COLO829 (cell line): ENCODE measurements around the gene SLC46A1.

ENCODE experiments used
- DNase-seq: peaks from one replicate; pipeline ENCODE4 v3.0.0; 2012; ENCODE audit warnings: low spot score

SLC46A1 gene

DNA sequence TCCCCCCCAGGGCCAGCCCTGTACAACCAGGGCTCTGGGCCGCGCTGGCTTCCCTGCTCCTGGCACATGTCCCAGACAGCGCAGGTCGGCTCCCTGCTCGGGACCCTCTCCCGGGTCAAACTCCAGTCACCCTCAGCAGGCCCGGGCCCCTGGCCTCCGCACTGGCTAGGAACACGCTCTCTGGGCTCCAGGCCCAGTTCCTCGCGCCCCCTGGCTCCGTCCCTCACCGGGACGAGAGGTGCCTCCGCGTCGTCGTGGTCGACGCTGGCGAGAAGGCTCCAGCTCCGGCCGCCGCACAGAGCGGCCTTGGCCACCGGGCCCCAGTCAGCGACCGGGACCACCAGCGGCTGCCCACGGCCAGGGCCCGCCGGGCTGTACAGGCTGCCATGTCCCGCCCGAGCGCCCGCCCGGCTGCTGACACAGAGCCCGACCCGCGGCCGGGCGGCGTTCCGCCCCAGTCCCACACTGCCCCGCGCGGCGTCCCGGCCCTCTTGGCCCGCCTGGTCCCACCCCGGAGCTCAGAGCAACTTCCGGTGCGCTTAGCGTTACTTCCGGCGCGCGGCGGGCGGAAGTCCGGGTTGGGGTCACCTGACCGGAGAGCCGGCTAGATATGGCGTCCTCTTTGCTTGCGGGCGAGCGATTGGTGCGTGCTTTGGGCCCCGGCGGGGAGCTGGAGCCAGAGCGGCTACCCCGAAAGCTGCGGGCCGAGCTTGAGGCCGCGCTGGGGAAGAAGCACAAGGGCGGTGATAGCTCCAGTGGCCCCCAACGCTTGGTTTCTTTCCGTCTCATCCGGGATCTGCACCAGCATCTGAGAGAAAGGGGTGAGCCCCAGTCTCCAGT, 48.7 kb downstream of the SLC46A1 start, which contains the start of gene POLDIP2:
TSS of gene POLDIP2 (minus strand) at position 467 of the 840 bp plus-strand sequence. CDS start at position 388, 79 bp downstream.
- peak; percentile 85 for DNase-seq

DNA sequence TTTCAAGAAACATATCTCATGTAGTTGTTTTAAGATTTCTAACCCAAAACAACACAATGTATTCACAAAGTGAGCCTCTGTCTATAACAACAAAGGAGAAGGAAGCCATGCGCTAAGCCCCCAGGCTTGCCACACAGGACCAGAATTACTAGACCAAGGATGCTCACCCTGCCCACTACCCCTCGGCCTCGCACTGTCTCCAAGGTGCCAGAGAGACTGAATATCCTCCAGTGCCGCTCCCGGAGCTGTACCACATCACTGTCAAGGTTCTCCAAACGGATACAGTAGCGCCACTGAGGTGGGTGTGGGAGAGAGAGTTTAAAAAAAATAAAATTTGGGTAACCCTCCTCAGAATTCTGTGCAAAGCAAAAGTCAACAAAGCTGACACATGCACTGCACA, 55.7 kb downstream of the SLC46A1 start:
- no peak for DNase-seq

DNA sequence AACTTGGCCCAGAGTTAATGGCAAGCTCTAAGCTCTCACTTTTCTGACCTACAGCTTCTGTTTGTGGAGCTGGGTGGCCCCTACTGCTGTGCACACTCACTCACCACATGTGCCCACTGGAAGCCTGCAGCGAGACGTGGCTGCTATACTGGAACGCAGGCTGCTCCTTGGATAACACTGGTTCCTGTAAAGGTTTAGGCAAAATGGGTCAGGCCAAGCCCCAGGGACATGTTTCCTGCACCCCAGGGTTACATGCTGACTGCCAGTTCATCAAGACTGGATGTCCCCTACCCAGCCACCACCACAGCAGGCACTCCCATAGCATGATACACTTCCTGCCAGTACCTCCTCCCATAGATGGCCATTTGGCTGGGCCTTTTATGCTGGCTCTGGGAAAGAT, 57.0 kb downstream of the SLC46A1 start:
- no peak for DNase-seq

GRCh38 chr17:28347261-28347891, 58.6 kb downstream of the SLC46A1 start:
- no peak for DNase-seq

- no peak for DNase-seq
Observed at GRCh38 chr17:28346746-28347246, 59.2 kb downstream of the SLC46A1 start.

GRCh38 chr17:28346199-28346580, 59.8 kb downstream of the SLC46A1 start:
- no peak for DNase-seq

GRCh38 chr17:28345419-28346198, 60.4 kb downstream of the SLC46A1 start:
- DNase-seq, result no peak
